K562 (cell line): ENCODE results near the gene MAGI3. TPM values are rescaled to one million over a fixed set of nuclear protein-coding genes. Genes with fewer than 3 reads are reported as not detected.

Source experiments
- ATAC-seq: fragments of 200-7000 bp; cut with Tn5 transposase; 3 replicates; pipeline ENCODE4 v1.9.1; 2020; ENCODE audit warnings: moderate library complexity
- BruUV-seq: library from RNA; stranded (reverse); fragments of 400-500 nt; replicated peaks from 2 replicates; lab custom pipeline; 2021; lab: Mats Ljungman, UMichigan
- CTCF ChIA-PET: fragments of 300-600 bp; formaldehyde crosslinking; extraction: SDS; loops from one replicate; lab custom pipeline; 2021; ENCODE audit warnings: low intra/inter-chr PET ratio; lab: Yijun Ruan, JAX
- POLR2A ChIA-PET: fragments of 300-600, 350-650 bp; sonication (Branson Sonifier 250); formaldehyde crosslinking; extraction: SDS; loops from one replicate; lab custom pipeline; 2021; ENCODE audit warnings: antibody characterized with exemption, inconsistent platforms; lab: Yijun Ruan, JAX
- DNase-seq, 4 experiments: peaks; one replicate each; pipeline versions ENCODE4 v3.0.0 to v3.0.0-alpha.2; 2011 to 2018; ENCODE audit warnings: low spot score in 3 of 4, mixed read lengths in 3 of 4; ENCODE audit errors: extremely low read depth in 1 of 4
- FAIRE-seq: peaks from 2 replicates; lab custom pipeline; 2011; peaks lifted over from hg19 to GRCh38; lab: Jason Lieb, UNC
- H2AFZ ChIP-seq: 2 replicates; pipeline ENCODE4 v1.6.0; 2011; ENCODE audit warnings: low read depth, low read length, control low read depth, inconsistent platforms
- H3K27ac ChIP-seq: fragments of 200-600 bp; 3 replicates; pipeline ENCODE4 v1.8.0; 2011; ENCODE audit warnings: low read depth, mild to moderate bottlenecking, control low read depth, inconsistent platforms, low read length, moderate library complexity, mixed read lengths; ENCODE audit errors: extremely low read depth
- H3K27me3 ChIP-seq, 2 experiments: fragments of 300-600 bp in 1 of 2; 2 replicates in 1 of 2; 3 replicates in 1 of 2; pipeline versions ENCODE4 v1.6.0 to v1.8.0; 2011; ENCODE audit warnings: inconsistent platforms in 2 of 2, low read length in 2 of 2, mild to moderate bottlenecking in 1 of 2, mixed read lengths in 1 of 2, moderate library complexity in 1 of 2; ENCODE audit not compliant: control insufficient read depth in 2 of 2, insufficient read depth in 2 of 2
- H3K36me3 ChIP-seq: fragments of 300-600 bp; 3 replicates; pipeline ENCODE4 v1.8.0; 2011; ENCODE audit warnings: mild to moderate bottlenecking, low read length, inconsistent platforms; ENCODE audit not compliant: control insufficient read depth, insufficient read depth
- H3K4me1 ChIP-seq, 2 experiments: fragments of 200-600 bp in 1 of 2; replicated peaks in 1 of 2; 2 replicates in 1 of 2; 3 replicates in 1 of 2; pipeline versions ENCODE4 v1.5.1 to v1.8.0; 2011; ENCODE audit warnings: inconsistent platforms in 2 of 2, low read length in 2 of 2, mild to moderate bottlenecking in 1 of 2, mixed read lengths in 1 of 2, moderate library complexity in 1 of 2; ENCODE audit not compliant: control insufficient read depth in 2 of 2, insufficient read depth in 2 of 2
- H3K4me2 ChIP-seq: 2 replicates; pipeline ENCODE4 v1.6.1; 2011; ENCODE audit warnings: low read length, control low read depth, inconsistent platforms, mixed read lengths; ENCODE audit not compliant: insufficient read depth
- H3K4me3 ChIP-seq: fragments of 200-600 bp; sonication (generic), shearing (Covaris generic); 2 replicates; pipeline ENCODE4 v1.5.1; 2016; ENCODE audit warnings: control low read depth, inconsistent platforms
- H3K79me2 ChIP-seq: fragments of 200-600 bp; 3 replicates; pipeline ENCODE4 v1.8.0; 2011; ENCODE audit warnings: low read length, inconsistent platforms; ENCODE audit not compliant: control insufficient read depth, insufficient read depth
- H3K9ac ChIP-seq, 2 experiments: 2 replicates each; pipeline versions ENCODE4 v1.6.0 to v1.6.1; 2011; ENCODE audit warnings: low read depth in 2 of 2, low read length in 2 of 2, control low read depth in 1 of 2, inconsistent platforms in 1 of 2, mild to moderate bottlenecking in 1 of 2, mixed read lengths in 1 of 2; ENCODE audit not compliant: insufficient read depth in 1 of 2
- H3K9me1 ChIP-seq: one replicate; pipeline ENCODE4 v1.6.0; 2011; ENCODE audit warnings: inconsistent platforms, mild to moderate bottlenecking, low read length, moderate library complexity; ENCODE audit not compliant: control insufficient read depth, insufficient read depth
- H3K9me3 ChIP-seq: replicated peaks from 2 replicates; pipeline ENCODE4 v1.5.1; 2011; ENCODE audit warnings: low read depth, low read length, inconsistent platforms; ENCODE audit not compliant: control insufficient read depth, insufficient read depth
- H4K20me1 ChIP-seq: replicated peaks from 2 replicates; pipeline ENCODE4 v1.6.1; 2011; ENCODE audit warnings: low read length, inconsistent platforms, mixed read lengths; ENCODE audit not compliant: control insufficient read depth, insufficient read depth
- CAMTA2 ChIP-seq: fragments of 250-450 bp; sonication (Bioruptor Pico); conservative IDR thresholded peaks from 2 replicates; pipeline ENCODE4 v1.5.1; 2022
- GABPB2 ChIP-seq: fragments of 250-450 bp; sonication (Bioruptor Pico); conservative IDR thresholded peaks from 2 replicates; pipeline ENCODE4 v1.5.1; 2021; ENCODE audit warnings: mild to moderate bottlenecking
- MBD2 ChIP-seq: sonication (generic); IDR thresholded peaks from 2 replicates; pipeline ENCODE4 v1.6.1; 2016; ENCODE audit warnings: low read depth, borderline replicate concordance
- RAD21 ChIP-seq, 2 experiments: fragments of 250-450 bp in 1 of 2; fragments of 450-650 bp in 1 of 2; sonication (Bioruptor Pico) in 1 of 2; formaldehyde crosslinking in 1 of 2; IDR thresholded peaks in 1 of 2; conservative IDR thresholded peaks in 1 of 2; 2 replicates each; pipeline versions ENCODE4 v1.4.0 to v1.8.0; 2020 to 2022; ENCODE audit warnings: mild to moderate bottlenecking in 2 of 2, moderate library complexity in 1 of 2
- SNIP1 ChIP-seq: fragments of 450-650 bp; IDR thresholded peaks from 2 replicates; pipeline ENCODE4 v1.7.1; 2017; ENCODE audit warnings: low read depth, mild to moderate bottlenecking
- STAT5A ChIP-seq: IDR thresholded peaks from 2 replicates; pipeline ENCODE4 v1.6.1; 2012; ENCODE audit warnings: low read length, inconsistent platforms, borderline replicate concordance
- TSC22D4 ChIP-seq: fragments of 450-650 bp; IDR thresholded peaks from 2 replicates; pipeline ENCODE4 v1.6.1; 2016; ENCODE audit warnings: missing genetic modification characterization, missing biosample characterization, control low read depth
- ZC3H4 ChIP-seq: sonication (generic); formaldehyde crosslinking; IDR thresholded peaks from 2 replicates; pipeline ENCODE4 v1.9.0; 2021; ENCODE audit warnings: missing genetic modification reagents, borderline replicate concordance
- ZNF212 ChIP-seq: fragments of 450-650 bp; formaldehyde crosslinking; IDR thresholded peaks from 2 replicates; pipeline ENCODE4 v1.4.0; 2020; ENCODE audit warnings: mild to moderate bottlenecking
- ZNF507 ChIP-seq: conservative IDR thresholded peaks from 2 replicates; pipeline ENCODE4 v1.6.1; 2017; ENCODE audit warnings: missing genetic modification characterization, missing compliant biosample characterization
- WGBS: fragments of 100-300 bp; shearing (Covaris generic); methylation state at CpG from one replicate; pipeline ENCODE4 v1.1.6; 2016; ENCODE audit warnings: low coverage, mixed read lengths; ENCODE audit not compliant: insufficient coverage; ENCODE audit errors: missing lambda C conversion rate; 5-methylcytosine and 5-hydroxymethylcytosine counted together
- in situ Hi-C: fragments of 300-500 bp; cut with MboI; formaldehyde crosslinking; loops from 4 replicates; pipeline ENCODE4 v1.15.0; 2018; ENCODE audit warnings: inconsistent platforms, mixed read lengths
- intact Hi-C: fragments of 100-400 bp; cut with micrococcal nuclease; formaldehyde crosslinking; loops from 2 replicates; pipeline ENCODE4 v1.14.2; 2022
- polyA plus RNA-seq, 8 experiments: library from polyadenylated mRNA; depleted of rRNA in 4 of 8; stranded (reverse) in 5 of 8; unstranded in 3 of 8; fragments of >200 nt; fragmentation: Nextera tagmentation in 2 of 8; fragmentation: Illumina TruSeq in 1 of 8; extraction: Ambion mirVana in 2 of 8; extraction: Trizol in 1 of 8; gene quantifications; 2 replicates each; pipeline versions ENCODE4 v1.2.1 to v1.2.3, GENCODE V29; 2011 to 2014; ENCODE audit warnings: inconsistent platforms in 1 of 8, missing spikeins in 1 of 8
- total RNA-seq, 7 experiments: library from RNA; depleted of rRNA in 6 of 7; stranded (reverse); fragments of >200 nt in 6 of 7; fragmentation: Illumina TruSeq in 2 of 7; extraction: Trizol in 2 of 7; gene quantifications; 2 replicates each; pipeline versions ENCODE4 v1.2.1 to v1.2.3, GENCODE V29; 2011 to 2021; ENCODE audit warnings: low replicate concordance in 1 of 7

The MAGI3 gene
- total and polyA plus RNA-seq, 9 of the 15 experiments (the other 6 are each of a cell fraction or from before 2014, with no cell fraction given), result 1.0 to 8.6 (median 5.5) TPM

GRCh38 chr1:113394043-113394862 lies 3.9 kb downstream of the MAGI3 start:
- Histone ChIP-seq H4K20me1 (peaks cover 8% of the 10 kb centered on the region), H3K4me3 (no peak overlapping the region), H3K27ac (no peak overlapping the region), H3K27me3 (peaks cover 6 to 13% of the 10 kb centered on the region in 2 experiments; a peak in 4 of 5 replicates), H3K9me3 (no peaks in the 10 kb centered on the region), H2AFZ (no peak overlapping the region)
- CTCF ChIA-PET, result no interaction called here
- FAIRE-seq, result no peak
- TF ChIP-seq ZNF212 (CRISPR knock-in tag) (no peak), MBD2 (no peak), ZNF507 (tag) (no peak), STAT5A (no peak), GABPB2 (CRISPR knock-in tag) (no peak), SNIP1 (no peak), RAD21 (CRISPR knock-in tag; conservative IDR thresholded peaks at IDR 0.05 in 1 of 2, IDR thresholded peaks at IDR 0.05 in 1 of 2) (no peak), ZC3H4 (CRISPR knock-in tag) (no peak), TSC22D4 (tag) (no peak), CAMTA2 (CRISPR knock-in tag) (no peak)
- TF ChIP-seq, all 486 proteins: peak for 0
- in situ Hi-C loops, result no loop called here
- H3K79me2 ChIP-seq, result 0 out of 3 replicates have a peak, but pooled peaks cover 3% of the 10 kb centered on the region
- POLR2A ChIA-PET, result interaction anchor here (3.3 kb wide), 1 partner anchor 9 kb away, joined by 13 read pairs; no protein-coding TSS in a partner anchor
- H3K9ac ChIP-seq, result no peak overlapping the region
- H3K4me2 ChIP-seq, result no peak overlapping the region
- ATAC-seq (no peak), DNase-seq (no peak)
- intact Hi-C loops, result loop anchor here (5.0 kb wide), 1 partner anchor 283 kb away; no protein-coding TSS in a partner anchor
- H3K9me1 ChIP-seq, result no peaks in the 10 kb centered on the region
- BruUV-seq, result no TSS peak
- 17% methylated on average over 4 of the region's 4 CpGs for WGBS
- H3K36me3 ChIP-seq, result no peaks in the 10 kb centered on the region
- H3K4me1 ChIP-seq, result peaks cover 10 to 21% of the 10 kb centered on the region in 2 experiments; a peak in 4 of 5 replicates
